ENCODE results near the gene SMAD1. TPM values are rescaled to one million over a fixed set of nuclear protein-coding genes. Genes with fewer than 3 reads are reported as not detected.

The SMAD1 gene
- total and polyA plus RNA-seq, 2 of the 4 experiments (the other 2 are of a cell fraction) = 11.6 to 17.6 TPM

- no peak overlapping the region for H4K8ac ChIP-seq (ENCODE audit: low read depth in 2 of 2, low read length in 2 of 2)
- H3K27ac ChIP-seq (ENCODE audit: insufficient read depth, low read length) = no peak overlapping the region
- H3K14ac ChIP-seq (replicated peaks; ENCODE audit: low read depth, low read length) = no peak overlapping the region
- no peak overlapping the region for H4K5ac ChIP-seq (ENCODE audit: low read depth, low read length)
- H2AK9ac ChIP-seq (replicated peaks; ENCODE audit: low read depth, low read length, poor library complexity) = no peak overlapping the region
- no peak overlapping the region for H3K18ac ChIP-seq (ENCODE audit: low read depth, low read length)
- dilution Hi-C loops (cut with HindIII; ENCODE audit: low sequenced_read_pairs, unreplicated experiment) = no loop called here
- POLR2A ChIA-PET (ENCODE audit: unreplicated experiment) = no interaction called here
- no peak overlapping the region for H3K4me3 ChIP-seq (ENCODE audit: insufficient read depth, low read depth, low read length)
- ATAC-seq (ENCODE audit: low read depth) = no peak
- H3K4ac ChIP-seq (ENCODE audit: low read depth, low read length) = no peak overlapping the region
- no peak overlapping the region for H4K91ac ChIP-seq (ENCODE audit: insufficient read depth, low read depth, low read length)
- no peak overlapping the region for H2BK15ac ChIP-seq (ENCODE audit: low read depth, low read length)
- H3K79me1 ChIP-seq (ENCODE audit: low read depth in 1 of 2, low read length in 2 of 2) = no peaks in the 10 kb centered on the region
- no TSS peak for BruUV-seq (replicated peaks)
- H2BK20ac ChIP-seq (ENCODE audit: low read depth, low read length) = no peak overlapping the region
- intact Hi-C loops (cut with micrococcal nuclease) = loop anchor here (10.0 kb wide), 1 partner anchor 160 kb away; no protein-coding TSS in a partner anchor
- DNase-seq = no peak
- no peak overlapping the region for H2BK120ac ChIP-seq (ENCODE audit: low read depth, low read length)
- H3K9me3 ChIP-seq (ENCODE audit: control insufficient read depth, insufficient read depth, low read length) = no peaks in the 10 kb centered on the region
- no peak overlapping the region for H3K9ac ChIP-seq (ENCODE audit: low read depth, low read length)
- no peak overlapping the region for H2AK5ac ChIP-seq (ENCODE audit: low read depth, low read length)
- H4K20me1 ChIP-seq (ENCODE audit: insufficient read depth, low read length) = no peaks in the 10 kb centered on the region
- in situ Hi-C loops (cut with MboI; ENCODE audit: low sequenced_read_pairs) = loop anchor here (5.0 kb wide), 1 partner anchor 317 kb away; no protein-coding TSS in a partner anchor
- H3K4me1 ChIP-seq (ENCODE audit: control insufficient read depth, insufficient read depth, low read length) = no peaks in the 10 kb centered on the region
- H2BK5ac ChIP-seq (ENCODE audit: low read depth, low read length, poor library complexity, severe bottlenecking) = no peak overlapping the region
- CTCF ChIA-PET = interaction anchor here (0.9 kb wide), 1 partner anchor 321 kb away, joined by 3 read pairs; no protein-coding TSS in a partner anchor
- H3K36me3 ChIP-seq (ENCODE audit: control insufficient read depth, insufficient read depth, low read length) = peaks cover 11% of the 10 kb centered on the region
- H3K9me1 ChIP-seq (ENCODE audit: insufficient read depth, low read length) = no peaks in the 10 kb centered on the region
- WGBS, 2 experiments (ENCODE audit: extremely low coverage in 2 of 2, insufficient read length in 1 of 2) = no CpG with 5 or more reads among the region's 1 CpG
- no peaks in the 10 kb centered on the region for H3K27me3 ChIP-seq (ENCODE audit: control insufficient read depth, insufficient read depth, low read length)
- H3K4me2 ChIP-seq (ENCODE audit: low read depth, low read length) = no peak overlapping the region
- H2AFZ ChIP-seq (replicated peaks; ENCODE audit: low read length, poor library complexity) = no peak overlapping the region
- H3K23ac ChIP-seq (ENCODE audit: low read depth, low read length) = no peak overlapping the region
- H3K56ac ChIP-seq (ENCODE audit: extremely low read depth, insufficient read depth, low read length) = no peak overlapping the region
- TF ChIP-seq MXI1 (IDR thresholded peaks at IDR 0.05; ENCODE audit: borderline replicate concordance, low read depth, low read length) = no peak
- TF ChIP-seq BHLHE40 (IDR thresholded peaks at IDR 0.05; ENCODE audit: low read depth, low read length) = no peak
- TF ChIP-seq, protein P1, sequence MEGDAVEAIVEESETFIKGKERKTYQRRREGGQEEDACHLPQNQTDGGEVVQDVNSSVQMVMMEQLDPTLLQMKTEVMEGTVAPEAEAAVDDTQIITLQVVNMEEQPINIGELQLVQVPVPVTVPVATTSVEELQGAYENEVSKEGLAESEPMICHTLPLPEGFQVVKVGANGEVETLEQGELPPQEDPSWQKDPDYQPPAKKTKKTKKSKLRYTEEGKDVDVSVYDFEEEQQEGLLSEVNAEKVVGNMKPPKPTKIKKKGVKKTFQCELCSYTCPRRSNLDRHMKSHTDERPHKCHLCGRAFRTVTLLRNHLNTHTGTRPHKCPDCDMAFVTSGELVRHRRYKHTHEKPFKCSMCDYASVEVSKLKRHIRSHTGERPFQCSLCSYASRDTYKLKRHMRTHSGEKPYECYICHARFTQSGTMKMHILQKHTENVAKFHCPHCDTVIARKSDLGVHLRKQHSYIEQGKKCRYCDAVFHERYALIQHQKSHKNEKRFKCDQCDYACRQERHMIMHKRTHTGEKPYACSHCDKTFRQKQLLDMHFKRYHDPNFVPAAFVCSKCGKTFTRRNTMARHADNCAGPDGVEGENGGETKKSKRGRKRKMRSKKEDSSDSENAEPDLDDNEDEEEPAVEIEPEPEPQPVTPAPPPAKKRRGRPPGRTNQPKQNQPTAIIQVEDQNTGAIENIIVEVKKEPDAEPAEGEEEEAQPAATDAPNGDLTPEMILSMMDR (conservative IDR thresholded peaks at IDR 0.05; ENCODE audit: low read depth, low read length) = no peak
- TF ChIP-seq RFX5 (IDR thresholded peaks at IDR 0.05; ENCODE audit: low read depth, low read length) = no peak
- TF ChIP-seq POLR2A (IDR thresholded peaks at IDR 0.05; ENCODE audit: low read depth, low read length) = no peak
- no peak for TF ChIP-seq FOS (IDR thresholded peaks at IDR 0.05; ENCODE audit: low read depth, low read length)
- no peak for TF ChIP-seq CHD1 (IDR thresholded peaks at IDR 0.05; ENCODE audit: low read depth, low read length)
- TF ChIP-seq MAFK (IDR thresholded peaks at IDR 0.05; ENCODE audit: low read depth, low read length) = no peak
- TF ChIP-seq, protein P2, sequence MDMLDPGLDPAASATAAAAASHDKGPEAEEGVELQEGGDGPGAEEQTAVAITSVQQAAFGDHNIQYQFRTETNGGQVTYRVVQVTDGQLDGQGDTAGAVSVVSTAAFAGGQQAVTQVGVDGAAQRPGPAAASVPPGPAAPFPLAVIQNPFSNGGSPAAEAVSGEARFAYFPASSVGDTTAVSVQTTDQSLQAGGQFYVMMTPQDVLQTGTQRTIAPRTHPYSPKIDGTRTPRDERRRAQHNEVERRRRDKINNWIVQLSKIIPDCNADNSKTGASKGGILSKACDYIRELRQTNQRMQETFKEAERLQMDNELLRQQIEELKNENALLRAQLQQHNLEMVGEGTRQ (IDR thresholded peaks at IDR 0.05; ENCODE audit: low read depth, low read length) = no peak
These were observed 73.0 kb downstream of the SMAD1 start for GRCh38 chr4:145554691-145555090.
